ENCODE measurements around the gene STYXL1. TPM values are rescaled to one million over a fixed set of nuclear protein-coding genes. Genes with fewer than 3 reads are reported as not detected.
A peak's percentile ranks its signal among the peaks of the same experiment; 100 is the strongest.
"Not testable (repeated sequence)": the region's sequence is repeated elsewhere in the genome, so short reads cannot be mapped to it uniquely, and the experiment has no call there.

STYXL1 gene
- polyA plus RNA-seq, 3 donors, result 64.6 to 79.8 (median 67.2) TPM

GRCh38 chr7:76093531-76093930 lies 45.7 kb upstream of the STYXL1 start:
- H3K36me3 Mint-ChIP-seq, result not testable (repeated sequence)

GRCh38 chr7:76091506-76091905 lies 43.7 kb upstream of the STYXL1 start:
- H3K4me2 ChIP-seq (replicated peaks; ENCODE audit: extremely low read depth, low read length, poor library complexity, severe bottlenecking), result no peak overlapping the region

More at GRCh38 chr7:76093531-76093930, 45.7 kb upstream of the STYXL1 start:
- H3K9me3 ChIP-seq (replicated peaks in 1 of 2; ENCODE audit: control insufficient read depth in 1 of 2, insufficient read depth in 1 of 2, low read length in 2 of 2); H3K4me3 ChIP-seq (replicated peaks in 1 of 3; ENCODE audit: low read depth in 2 of 3, low read length in 3 of 3); H3K27ac ChIP-seq (ENCODE audit: low read depth in 1 of 2, low read length in 2 of 2); intact Hi-C loops (cut with micrococcal nuclease); H3K27ac Mint-ChIP-seq; H3K9ac ChIP-seq (ENCODE audit: insufficient read depth, low read length, poor library complexity, severe bottlenecking); H2AFZ ChIP-seq (ENCODE audit: insufficient read depth, low read depth, low read length, poor library complexity, severe bottlenecking); H3K4me2 ChIP-seq (replicated peaks; ENCODE audit: extremely low read depth, low read length, poor library complexity, severe bottlenecking); H3K79me2 ChIP-seq (ENCODE audit: insufficient read depth, low read length); DNase-seq; H3K27me3 ChIP-seq (ENCODE audit: control insufficient read depth in 2 of 2, insufficient read depth in 2 of 2, low read length in 2 of 2); H3K4me1 ChIP-seq (ENCODE audit: control insufficient read depth in 1 of 2, insufficient read depth in 2 of 2, low read length in 2 of 2); H3K36me3 ChIP-seq (replicated peaks in 1 of 2; ENCODE audit: control insufficient read depth in 1 of 2, insufficient read depth in 2 of 2, low read length in 2 of 2); H3K4me1 Mint-ChIP-seq; H3K4me3 Mint-ChIP-seq; H4K20me1 ChIP-seq (ENCODE audit: insufficient read depth, low read length); H3K9me3 Mint-ChIP-seq: not testable (repeated sequence)
- H3K27me3 Mint-ChIP-seq (ENCODE audit: low read depth in 3 of 3), result peaks cover 0 to 15% (median 12%) of the 10 kb centered on the region in 3 donors
- WGBS (ENCODE audit: insufficient coverage), result 83% methylated on average over 4 of the region's 5 CpGs

More at GRCh38 chr7:76091506-76091905, 43.7 kb upstream of the STYXL1 start:
- Mint-ChIP-seq H3K9me3 (no peaks in the 10 kb centered on the region), H3K27ac (peak overlapping the region in 1 of 7 donors; percentile 6), H3K27me3 (ENCODE audit: low read depth in 3 of 3) (peaks cover 0 to 14% (median 13%) of the 10 kb centered on the region in 3 donors), H3K4me3 (no peak overlapping the region), H3K4me1 (no peaks in the 10 kb centered on the region), H3K36me3 (no peaks in the 10 kb centered on the region)
- H3K79me2 ChIP-seq (ENCODE audit: insufficient read depth, low read length), result no peaks in the 10 kb centered on the region
- H3K27me3 ChIP-seq (ENCODE audit: control insufficient read depth in 2 of 2, insufficient read depth in 2 of 2, low read length in 2 of 2), result no peaks in the 10 kb centered on the region
- DNase-seq, result no peak
- H3K4me1 ChIP-seq (ENCODE audit: control insufficient read depth in 1 of 2, insufficient read depth in 2 of 2, low read length in 2 of 2), result no peaks in the 10 kb centered on the region
- no peak overlapping the region for H3K27ac ChIP-seq (ENCODE audit: low read depth in 1 of 2, low read length in 2 of 2)
- no peaks in the 10 kb centered on the region for H3K36me3 ChIP-seq (replicated peaks in 1 of 2; ENCODE audit: control insufficient read depth in 1 of 2, insufficient read depth in 2 of 2, low read length in 2 of 2)
- no peak for TF ChIP-seq CTCF (IDR thresholded peaks at IDR 0.05)
- no peak overlapping the region for H3K4me3 ChIP-seq (replicated peaks in 1 of 3; ENCODE audit: low read depth in 2 of 3, low read length in 3 of 3)
- no peak overlapping the region for H2AFZ ChIP-seq (ENCODE audit: insufficient read depth, low read depth, low read length, poor library complexity, severe bottlenecking)
- H3K9me3 ChIP-seq (replicated peaks in 1 of 2; ENCODE audit: control insufficient read depth in 1 of 2, insufficient read depth in 1 of 2, low read length in 2 of 2), result no peaks in the 10 kb centered on the region
- intact Hi-C loops (cut with micrococcal nuclease), result no loop called here
- WGBS (ENCODE audit: insufficient coverage), result 100% methylated on average over 1 of the region's 5 CpGs
- no peaks in the 10 kb centered on the region for H4K20me1 ChIP-seq (ENCODE audit: insufficient read depth, low read length)
- H3K9ac ChIP-seq (ENCODE audit: insufficient read depth, low read length, poor library complexity, severe bottlenecking), result no peak overlapping the region
